SIG-M5 treated with dmso at 0.1 percent for 504 hours (cell line): ENCODE data around the gene ITPKB.

Experiments used
- DNase-seq: peaks from one replicate; lab custom pipeline; 2025; ENCODE audit not compliant: unreplicated experiment; lab: John Stamatoyannopoulos, UW

Gene ITPKB

DNA sequence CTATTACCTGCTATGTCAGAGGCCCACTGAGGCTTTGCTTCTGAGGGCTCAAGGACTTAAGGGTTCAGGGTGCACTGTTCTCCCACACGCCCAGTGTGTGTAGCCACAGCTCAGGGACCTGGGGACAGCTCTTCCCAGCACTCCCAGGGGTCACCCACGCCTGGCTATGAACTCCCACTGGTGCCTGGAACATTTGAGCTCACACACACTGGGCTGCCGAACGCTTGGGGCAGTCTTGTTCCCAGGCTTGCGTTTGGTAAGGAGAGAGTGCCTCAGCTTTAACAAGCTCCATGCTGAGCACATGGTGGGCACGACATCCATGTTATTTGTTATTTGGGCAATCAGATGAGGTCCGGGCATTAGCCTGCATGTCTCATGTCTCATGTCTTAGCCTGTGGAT is 153.0 kb downstream of the ITPKB start:
- no peak for DNase-seq

DNA sequence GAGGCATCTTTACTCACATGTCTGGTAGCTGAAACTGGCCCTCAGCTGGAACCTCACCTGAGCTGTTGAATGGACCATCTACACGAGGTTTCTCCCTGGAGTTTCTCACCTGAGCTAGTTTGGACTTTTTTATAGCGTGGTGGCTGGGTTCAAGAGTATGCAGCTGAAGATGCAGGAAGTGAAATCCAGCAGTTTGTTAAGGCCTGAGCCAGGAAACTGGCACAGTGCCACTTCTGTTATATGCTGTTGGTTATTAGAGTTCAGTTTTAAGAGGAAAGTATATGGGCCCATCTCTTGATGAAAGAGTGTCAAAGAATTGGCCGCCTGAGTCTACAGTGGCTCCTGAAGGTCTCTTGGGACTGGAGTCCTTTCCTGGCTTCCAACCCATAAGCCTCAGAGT is 154.9 kb downstream of the ITPKB start:
- no peak for DNase-seq

DNA sequence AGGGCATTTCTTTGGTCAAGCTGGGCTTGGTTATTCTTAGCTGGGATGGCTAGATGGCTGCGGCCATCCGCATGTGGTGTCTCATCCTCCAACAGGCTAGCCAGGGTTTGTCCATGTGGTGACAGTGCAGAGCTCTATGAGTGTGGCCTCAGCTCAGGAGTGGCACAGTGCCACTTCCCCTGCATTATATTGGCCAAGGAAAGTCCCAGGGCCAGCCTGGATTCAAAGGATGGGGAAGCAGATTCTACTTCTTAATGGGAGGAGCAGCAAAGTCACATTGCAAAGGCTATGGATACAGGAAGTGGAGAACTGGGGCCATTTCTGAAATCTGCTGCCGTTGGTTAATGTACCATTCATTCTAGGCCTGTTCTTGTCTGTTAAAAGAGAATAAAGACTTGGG is 156.1 kb downstream of the ITPKB start:
- DNase-seq, result no peak
